Stimulated activated CD4-positive, alpha-beta T cell treated with anti-CD3 and anti-CD28 coated beads, TNF-alpha, amount 100 ng/mL, for 24 hours (primary cell): ENCODE measurements around the gene TMEM178B.
"Not testable (repeated sequence)": the region's sequence is repeated elsewhere in the genome, so short reads cannot be mapped to it uniquely, and the experiment has no call there.

ENCODE experiments used
- DNase-seq, 3 experiments: peaks; one replicate each; pipeline ENCODE4 v3.0.0-alpha.2; 2020; ENCODE audit warnings: low read depth in 3 of 3

TMEM178B gene

DNA sequence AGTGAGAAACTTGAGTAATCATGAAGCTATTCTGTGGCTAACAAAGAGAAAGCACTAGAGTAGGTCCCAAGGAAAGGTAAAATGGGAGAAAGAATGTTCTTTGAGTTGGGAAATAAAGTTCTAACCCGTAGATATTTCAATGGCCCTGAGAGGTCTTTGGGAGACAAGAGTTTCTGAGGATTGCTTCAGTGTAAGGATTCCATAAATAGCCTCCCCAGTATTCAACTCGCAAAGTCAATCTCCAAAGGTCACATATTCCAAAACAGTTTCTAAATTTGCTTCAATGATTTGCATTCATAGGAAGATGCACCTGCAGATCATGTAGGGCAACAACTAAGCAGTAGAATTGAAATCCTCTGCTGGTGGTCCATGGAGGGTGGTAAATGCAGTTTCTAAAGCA lies 238.5 kb downstream of the TMEM178B start:
- DNase-seq = no peak

DNA sequence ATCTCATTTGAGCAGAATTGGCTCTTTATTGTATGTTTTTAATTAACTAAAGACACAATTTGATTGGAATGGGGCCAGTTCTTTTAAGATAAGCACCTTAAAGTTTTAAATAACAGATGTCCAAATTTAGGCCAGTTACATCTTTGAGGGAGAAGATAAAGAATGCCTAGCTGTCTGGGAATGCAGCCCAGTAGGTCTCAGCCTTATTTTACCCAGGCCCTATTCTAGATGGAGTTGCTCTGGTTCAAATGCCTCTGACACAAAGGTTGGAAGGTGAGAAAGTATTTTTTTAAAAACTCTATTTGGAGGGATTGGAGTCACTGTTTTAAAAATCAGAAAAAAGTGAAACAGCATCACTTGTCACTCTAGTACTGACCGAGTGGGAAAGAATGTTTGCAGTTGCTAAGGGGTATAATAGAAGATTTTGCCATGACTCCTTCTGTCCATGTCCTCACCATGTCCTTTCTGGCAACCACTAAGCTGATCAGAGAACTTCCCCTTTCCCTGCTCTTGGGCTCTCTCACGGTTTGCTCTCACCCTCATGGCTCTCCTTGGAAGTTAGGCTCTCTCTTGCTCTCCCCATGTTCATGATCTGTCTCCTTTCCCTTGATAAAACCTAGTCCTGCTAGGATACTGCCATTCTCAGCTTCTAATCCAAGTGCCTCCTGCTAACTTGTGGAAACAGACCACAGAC lies 239.1 kb downstream of the TMEM178B start:
- DNase-seq = no peak

DNA sequence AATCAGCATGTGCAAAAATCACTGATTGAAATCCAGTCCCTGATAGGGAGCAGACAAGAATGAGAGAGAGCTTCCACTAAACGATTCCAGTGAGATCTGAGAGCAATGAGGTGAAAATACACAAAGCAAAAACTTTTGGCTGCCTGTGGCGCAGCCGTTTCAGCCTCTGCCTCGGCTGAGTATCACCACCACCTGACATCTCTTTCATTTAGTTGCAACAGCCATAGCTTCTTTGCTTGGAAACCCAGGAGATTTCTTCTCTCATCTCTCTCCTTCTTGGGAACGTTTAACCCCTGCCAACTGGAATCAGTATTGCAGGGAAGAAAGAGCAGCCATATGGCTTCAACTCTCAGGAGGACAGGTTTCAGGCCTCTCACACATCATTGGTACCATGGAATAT lies 240.0 kb downstream of the TMEM178B start:
- DNase-seq = no peak

DNA sequence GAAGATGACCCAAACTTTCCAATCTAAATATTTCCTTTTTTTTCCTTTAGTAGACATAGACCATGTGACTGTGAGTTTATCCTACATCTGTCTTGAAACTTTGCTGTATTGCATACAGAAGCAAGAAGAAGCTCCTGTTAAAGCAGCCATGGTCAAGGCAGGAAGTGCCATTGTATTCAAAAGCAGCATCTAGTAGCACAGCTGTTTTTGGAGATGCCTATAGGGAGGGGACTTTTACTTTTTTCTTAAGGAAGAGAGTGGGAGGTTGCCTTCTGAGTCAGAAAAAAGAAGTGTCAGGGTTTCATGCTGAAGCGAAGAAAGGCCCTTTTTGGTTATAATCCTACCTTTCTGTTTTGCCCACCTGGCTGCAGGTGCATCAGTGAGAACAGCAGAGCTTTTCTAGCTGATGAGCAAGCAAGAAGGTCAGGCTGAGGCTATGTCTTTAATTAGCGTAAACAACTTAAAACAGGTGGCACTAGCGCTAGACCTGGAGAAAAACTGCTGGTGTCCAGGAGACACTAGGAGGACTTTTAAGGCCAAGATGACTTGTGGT lies 243.2 kb downstream of the TMEM178B start:
- DNase-seq = no peak

DNA sequence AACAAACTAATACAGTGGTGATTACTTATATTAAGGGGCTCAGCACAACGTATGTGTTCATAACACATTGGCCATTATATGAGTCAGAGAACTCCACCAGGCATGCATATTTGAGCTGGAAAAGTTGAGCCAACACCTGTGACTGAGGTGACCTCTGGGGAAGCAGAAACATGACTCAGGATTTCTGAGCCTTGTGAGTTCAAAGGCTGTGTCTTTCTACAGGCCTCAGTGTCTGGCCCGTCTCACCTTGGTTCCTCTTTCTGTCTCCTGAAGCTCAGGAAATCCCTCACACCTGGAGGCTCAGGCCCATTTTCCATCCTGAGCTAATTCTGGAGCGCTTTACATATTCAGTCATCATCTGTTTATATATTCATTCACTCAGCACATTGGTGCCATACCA lies 246.4 kb downstream of the TMEM178B start:
- DNase-seq = no peak

DNA sequence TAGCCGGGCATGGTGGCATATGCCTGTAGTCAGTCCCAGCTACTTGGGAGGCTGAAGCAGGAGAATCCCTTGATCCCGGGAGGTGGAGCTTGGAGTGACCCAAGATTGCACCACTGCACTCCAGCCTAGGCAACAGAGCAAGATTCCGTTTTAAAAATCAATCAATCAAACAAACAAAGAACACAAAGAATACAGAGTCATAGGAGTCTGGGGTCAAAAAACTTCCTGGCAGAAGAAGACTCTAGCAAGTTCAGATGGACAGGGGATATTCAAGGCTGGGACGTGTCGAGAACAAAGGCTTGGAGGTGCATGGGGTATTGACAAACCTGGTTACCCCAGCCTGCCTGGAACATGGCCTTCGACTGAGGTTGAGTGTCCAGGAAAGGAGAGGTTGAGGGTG lies 248.5 kb downstream of the TMEM178B start:
- no peak for DNase-seq

DNA sequence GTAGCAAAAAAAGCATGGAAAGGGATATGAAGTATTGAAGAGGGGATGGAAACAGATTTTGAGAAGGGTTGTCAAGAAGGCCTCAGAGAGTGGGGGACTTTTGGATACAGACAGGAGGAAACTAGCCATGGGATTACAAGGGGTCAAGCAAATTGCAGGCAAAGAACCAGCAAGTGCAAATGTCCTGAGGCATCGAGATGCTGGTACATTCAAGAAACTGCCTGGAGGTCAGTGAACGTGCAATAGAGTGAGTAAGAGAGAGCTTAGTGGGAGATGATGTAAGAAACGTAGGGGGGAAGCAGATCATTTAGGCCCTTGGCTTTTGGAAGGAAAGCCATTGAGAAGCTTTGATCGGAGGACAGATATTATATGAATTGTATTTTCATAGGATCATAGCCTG lies 250.0 kb downstream of the TMEM178B start:
- DNase-seq = no peak

DNA sequence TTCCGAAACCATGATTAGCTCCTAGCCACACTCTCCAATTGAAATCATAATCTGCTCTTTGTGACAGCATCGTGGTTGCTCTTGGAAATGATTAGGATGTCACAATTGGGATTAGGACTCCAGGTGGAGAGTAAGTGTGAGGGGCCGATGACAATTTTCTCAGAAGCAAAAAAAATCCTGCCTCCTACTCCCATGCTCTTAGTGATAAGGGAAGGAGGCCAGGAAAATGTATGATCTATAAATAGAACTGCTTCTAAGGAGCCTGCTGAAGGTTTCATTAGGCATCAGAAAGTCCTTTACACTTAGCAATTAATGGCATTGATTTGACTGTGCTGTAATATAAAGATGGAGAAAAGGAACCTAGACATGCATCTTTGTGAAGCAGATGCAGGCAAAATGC lies 251.0 kb downstream of the TMEM178B start:
- no peak for DNase-seq

DNA sequence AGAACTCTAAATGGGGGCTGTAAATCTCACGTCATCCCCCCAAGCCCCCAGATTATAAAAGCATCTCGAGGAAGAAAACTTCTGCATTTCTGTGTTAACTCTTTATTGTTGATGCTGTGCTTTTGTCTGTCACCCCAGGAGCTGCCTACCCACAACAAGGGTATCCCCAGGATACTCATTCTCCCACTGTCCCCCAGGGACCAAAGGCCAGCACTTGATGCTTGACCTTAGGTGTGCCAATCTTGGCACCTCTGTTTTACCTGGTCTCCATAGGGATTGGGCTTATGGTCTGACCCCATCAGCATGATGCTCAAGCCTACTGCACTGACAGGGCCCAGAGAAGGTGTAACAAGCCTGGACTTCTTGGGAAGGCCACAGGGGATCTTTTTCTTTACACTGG lies 251.4 kb downstream of the TMEM178B start:
- no peak for DNase-seq

DNA sequence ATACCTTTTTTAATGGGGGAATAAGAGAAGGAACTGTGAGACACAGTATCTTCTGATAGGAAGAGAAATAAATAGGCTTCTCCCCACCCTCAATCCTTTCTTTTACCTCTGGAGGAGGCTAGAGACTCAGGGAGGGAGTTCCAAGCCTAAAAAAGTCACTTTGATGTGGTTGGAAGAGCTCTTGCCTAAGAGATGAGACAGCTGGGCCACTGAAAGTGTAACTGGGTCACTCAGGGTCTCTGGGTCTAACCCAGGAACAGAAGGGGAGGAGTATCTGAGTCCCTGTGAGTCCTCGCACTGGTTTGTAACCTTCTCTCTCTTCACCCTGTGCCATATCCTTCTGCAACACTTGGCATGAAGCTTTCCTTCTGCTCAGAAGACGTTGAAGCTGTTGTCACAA lies 254.4 kb downstream of the TMEM178B start:
- DNase-seq = no peak

DNA sequence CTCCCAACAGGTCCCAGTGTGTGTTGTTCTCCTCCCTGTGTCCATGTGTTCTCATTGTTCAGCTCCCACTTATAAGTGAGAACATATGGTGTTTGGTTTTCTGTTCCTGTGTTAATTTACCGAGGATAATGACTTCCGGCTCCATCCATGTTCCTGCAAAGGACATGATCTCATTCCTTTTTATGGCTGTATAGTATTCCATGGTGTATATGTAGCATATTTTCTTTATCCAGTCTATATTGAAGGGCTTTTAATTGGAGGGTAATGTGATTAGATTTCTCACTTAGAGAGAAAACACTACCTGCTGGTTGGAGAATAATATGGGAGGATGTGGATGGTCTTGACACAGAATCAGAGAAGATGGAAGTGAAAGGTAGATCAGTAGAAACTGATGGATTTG lies 256.4 kb downstream of the TMEM178B start:
- not testable (repeated sequence) for DNase-seq

DNA sequence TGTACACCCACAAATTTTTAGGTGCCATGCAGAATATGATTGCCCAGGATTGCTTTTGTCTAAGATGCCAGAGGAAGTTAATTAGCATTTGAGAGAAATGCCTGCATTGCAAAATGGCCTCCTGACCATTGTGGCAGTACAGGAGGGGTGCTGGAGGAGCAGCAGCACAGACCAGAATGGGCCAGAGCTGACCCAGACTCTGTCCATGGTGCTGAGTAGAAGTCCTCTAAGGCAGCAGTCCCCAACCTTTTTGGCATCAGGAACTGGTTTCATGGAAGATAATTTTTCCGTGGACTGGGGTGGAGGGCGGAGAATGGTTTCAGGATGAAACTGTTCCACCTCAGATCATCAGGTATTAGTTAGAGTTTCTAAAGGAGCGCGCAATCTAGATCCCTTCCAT lies 259.6 kb downstream of the TMEM178B start:
- no peak for DNase-seq

DNA sequence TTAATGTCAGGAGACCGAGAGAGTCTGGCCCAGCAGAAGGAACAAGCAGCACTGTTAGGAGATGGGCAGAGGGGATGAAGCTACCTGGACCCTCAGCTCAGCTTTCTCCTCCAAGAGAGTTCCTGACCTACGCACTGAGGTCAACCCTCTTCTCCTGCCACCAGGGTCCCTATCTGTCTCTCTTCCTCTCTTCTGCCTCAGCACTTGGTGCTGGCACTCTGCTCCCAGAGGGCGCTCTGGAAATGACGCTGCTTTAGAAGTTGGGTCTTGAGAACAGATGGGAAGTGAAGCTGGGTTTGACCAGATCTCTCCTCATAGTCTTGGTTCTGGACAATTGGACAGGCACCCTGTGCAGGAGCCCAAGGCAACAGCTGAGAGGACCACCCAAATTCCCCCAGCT lies 261.3 kb downstream of the TMEM178B start:
- no peak for DNase-seq

DNA sequence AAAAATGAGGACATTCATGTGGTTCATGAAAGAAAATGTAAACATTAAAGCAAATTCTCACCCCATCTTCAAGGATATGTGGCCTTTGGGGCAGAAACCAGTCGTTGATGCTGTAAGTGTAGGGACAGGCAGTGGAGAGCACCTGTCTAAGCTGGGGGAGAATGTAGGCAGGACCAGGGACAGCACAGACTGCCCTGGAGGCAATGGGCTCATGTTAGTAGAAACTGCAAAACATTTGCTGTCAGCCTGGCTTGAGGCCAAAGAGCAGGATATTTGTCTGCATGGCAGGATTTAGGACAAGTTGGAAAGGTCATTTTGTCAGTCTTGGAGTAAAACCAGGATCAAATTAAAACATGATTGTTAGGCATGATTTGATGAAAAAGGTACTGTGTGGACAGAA lies 265.7 kb downstream of the TMEM178B start:
- no peak for DNase-seq

DNA sequence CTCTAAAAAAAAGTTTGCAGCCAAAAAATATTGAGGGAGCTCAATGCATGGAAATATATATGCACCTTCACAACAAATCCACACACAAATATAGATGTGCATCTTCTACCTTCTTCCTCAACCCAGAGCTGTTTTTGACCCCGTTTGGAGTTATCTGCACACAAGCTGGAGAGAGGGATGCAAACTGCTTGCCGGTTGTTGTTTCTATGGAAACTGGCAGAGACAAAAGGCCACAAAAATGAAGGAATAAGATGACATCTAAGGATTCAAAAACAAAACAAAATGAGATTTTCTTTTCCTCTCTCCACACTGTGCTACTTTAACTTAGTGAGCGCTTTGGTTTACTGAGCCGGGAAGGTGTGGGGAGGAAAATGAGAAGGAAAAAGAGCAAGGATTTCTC lies 267.1 kb downstream of the TMEM178B start:
- no peak for DNase-seq

DNA sequence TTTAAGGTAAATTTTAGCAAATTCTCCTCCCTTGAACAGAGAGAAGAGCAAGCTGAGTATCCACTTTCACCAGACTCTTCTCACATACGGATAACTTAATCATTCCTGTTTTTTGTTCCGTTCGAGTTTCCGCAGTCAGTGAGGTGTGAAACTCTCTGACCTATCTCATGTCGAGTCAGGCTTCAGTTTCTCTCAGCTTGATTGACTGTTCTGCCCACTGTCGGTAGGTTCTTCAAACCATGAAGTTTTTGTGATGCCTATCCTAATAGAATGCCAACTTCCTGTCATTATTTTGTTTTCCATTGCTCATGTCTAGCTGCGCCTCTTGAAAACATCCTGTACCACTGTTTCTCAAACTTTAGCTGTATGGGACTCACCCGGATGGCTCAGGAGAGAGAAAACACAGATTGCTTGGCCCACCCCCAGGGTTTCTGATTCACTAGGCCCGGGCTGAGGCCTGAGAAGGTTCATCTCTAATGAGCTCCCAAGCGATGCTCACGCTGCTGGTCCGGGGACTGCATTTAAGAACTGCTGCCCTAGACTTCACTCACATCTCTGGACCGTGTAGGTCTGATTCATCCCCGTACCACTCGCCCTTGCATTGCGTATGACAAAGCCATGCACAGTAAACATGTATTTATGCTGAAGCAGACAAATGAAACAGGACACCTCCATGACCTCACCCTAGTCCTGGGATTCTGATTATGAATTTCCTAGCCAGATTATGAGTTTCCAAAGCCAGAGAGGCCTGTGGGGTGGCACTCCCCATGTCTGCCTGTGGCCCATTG lies 269.0 kb downstream of the TMEM178B start:
- DNase-seq = no peak

DNA sequence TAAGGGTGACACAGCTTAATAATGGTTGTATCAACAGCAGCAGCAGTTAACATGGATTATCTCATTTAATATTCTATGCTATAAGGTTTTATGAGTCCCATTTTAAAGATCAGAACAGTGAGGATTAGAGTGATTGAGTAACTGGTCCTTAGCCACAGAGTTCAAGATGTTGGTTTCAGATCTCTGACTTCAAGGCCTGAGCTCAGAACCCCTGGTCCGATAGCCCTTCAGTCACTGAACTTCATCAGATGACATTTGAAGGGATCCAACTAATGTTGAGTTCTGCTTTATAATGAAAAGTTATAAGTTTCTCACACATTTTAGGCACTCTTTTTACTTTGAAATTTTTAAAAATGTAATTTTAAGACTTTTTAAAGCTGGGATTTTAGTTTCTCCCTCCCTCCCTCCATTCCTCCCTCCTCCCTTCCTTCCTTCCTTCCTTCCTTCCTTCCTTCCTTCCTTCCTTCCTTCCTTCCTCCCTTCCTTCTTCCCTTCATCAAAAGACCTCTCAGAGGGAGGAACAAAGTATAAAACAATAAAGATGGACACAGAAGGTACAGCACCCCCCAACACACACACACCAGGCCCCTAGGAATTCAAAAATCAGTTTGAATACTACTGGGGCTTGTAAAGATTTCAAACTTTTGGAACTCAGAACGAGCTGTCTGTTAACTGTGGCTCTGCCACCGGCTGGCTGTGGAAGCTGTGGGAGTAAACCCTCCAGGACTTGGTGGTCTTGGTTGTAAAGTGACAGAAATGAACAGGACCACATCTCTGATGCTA lies 270.5 kb downstream of the TMEM178B start:
- DNase-seq = no peak

DNA sequence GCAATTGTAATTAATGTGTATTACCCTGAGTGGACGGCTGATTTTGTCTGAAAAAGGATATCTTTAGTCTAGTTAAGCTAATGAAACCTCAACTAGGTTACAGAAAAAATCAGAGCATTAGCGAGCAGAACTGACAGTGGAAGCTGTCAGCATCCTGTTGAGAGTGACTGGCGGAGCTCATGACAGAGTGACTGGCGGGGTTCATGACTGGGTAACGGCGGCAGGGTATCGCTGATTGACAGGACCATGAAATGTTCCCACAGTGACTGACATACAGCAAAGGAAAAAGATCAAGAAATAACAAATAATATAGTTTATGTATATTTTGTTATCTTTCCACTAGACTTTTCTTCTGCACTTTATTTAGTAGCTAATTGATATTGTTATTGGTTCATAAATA lies 274.9 kb downstream of the TMEM178B start:
- DNase-seq = no peak

DNA sequence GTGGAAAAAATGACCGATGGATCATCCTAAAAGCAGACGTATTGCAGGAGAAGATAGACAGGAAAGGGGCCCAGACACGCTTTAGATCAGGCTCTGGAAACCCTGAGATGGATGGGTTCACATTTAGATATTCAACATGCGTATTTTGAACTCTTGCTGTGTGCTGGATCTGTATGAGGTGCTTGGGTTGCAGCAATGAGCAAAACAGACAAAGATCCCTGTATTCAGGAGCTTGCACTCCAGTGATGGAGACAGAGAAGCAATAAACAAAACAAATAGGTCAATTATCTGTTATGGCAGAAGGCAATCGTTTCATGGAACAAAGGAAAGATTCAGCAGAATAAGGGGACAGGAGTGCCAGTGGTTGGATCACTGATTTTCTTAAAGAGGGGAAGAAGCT lies 275.5 kb downstream of the TMEM178B start:
- DNase-seq = no peak

DNA sequence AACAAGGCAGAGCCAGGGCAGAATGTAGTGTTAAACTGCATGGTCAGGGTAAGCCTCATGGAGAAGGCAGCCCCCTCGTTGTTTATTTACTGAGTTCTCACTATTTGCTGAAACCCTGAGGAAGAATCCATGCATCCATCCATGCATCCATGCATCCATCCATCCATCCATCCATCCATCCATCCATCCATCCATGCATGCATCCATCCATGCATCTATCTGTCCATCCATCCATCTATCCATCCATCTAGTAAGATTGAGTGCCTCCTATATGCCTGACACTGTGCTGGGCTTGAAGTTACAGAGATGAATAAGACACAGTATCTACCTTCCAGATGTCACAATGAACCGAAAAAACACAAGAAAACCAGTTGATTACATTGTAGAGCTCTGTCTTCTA lies 275.9 kb downstream of the TMEM178B start:
- no peak for DNase-seq

DNA sequence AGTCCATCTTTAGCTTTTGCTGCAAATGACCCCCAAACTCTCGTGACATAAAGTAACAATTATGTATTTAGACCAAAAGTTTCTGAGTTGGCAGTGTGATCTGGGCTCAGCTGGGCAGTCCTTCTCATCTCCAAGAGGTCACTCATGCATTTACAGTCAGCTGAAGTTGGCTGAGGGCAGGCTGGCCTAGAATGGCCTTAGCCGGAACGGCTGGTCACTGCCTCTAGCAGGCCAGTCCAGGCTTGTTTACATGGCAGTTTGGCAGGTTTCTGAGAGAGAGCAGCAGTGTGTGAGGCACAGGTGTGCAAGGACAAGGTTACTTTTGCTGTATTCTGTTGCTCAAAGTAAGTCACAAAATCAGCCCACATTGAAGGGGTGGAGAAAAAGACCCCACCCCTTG lies 277.3 kb downstream of the TMEM178B start:
- no peak for DNase-seq

DNA sequence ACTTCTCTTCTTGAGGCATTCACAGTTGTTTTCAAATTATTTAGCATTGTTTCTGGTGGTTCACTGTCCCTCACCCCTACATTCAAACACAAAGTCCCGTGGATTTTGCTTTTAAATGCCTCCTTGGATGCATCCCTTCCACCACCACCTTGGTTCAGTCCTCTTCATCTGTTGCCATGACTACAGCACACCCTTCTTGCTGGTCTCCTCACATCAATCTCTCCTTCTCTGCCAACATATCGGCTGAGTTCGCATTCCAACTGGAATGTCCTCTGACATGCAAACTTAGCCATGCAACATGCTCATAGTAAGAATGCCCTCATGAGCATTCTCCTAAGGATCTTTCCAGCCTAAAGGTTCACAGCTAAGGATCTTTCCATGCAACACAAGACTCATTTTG lies 279.1 kb downstream of the TMEM178B start:
- no peak for DNase-seq

DNA sequence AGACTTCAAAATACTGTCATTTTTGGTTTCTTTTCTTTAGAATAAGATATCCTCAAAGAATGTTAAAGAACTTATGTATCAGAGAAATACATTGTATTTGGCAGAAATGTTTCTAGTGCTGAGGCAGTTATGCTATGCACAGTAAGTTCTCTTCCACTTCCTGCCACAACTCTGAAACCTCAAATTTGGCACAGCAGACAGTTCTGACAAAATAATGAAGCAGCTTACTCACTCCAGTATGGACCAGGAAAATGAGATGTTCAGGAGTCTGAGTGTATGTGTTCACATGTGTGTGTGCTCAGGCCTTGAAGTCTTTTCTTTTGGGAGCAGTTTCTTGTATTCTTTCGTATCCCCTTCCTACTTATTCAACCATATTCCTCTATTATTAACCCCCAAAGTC lies 280.4 kb downstream of the TMEM178B start:
- no peak for DNase-seq
